ENCODE measurements around the gene RNASE11.
A peak's percentile ranks its signal among the peaks of the same experiment; 100 is the strongest.
"Not testable (repeated sequence)": the region's sequence is repeated elsewhere in the genome, so short reads cannot be mapped to it uniquely, and the experiment has no call there.

Gene RNASE11

DNA sequence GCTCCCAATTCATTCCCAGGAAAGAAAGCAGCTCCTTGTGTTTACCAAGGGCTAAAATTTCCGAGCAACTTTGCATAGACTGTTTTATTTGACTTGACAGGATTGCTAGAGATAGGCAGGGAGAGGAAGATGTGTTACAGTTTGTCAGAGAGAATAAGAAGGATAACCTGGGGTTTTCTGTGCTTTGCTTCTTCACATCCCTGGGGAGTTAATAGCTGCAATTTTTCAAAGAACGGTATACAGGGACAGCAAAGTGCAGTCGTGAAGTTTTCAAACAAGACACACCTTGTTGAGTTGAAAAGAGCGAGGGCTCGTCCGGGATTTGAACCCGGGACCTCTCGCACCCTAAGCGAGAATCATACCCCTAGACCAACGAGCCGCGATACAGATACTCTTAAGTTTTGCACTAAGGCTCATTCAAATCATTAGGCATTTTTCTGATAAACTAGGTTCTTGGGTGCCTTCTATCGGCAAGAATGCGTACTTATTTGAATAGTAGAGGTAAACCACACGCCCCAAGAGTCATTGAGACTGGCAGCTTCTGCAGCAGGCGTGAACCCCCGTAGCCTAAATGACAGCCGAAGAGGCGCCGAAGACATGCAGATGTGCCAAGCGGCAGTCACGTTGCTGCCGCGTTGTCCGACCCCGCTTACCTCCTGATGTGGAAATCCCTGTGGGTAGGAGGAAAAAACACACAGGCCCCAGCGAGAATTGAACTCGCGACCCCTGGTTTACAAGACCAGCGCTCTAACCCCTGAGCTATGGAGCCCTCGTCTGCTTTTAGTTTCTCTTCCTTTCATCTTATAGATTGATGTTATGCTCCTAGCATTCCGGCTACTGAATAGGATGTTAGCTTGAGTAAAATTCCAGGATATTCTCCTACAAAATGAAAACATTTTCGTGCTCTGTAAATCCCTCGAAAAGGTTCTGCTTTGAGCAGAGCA, 25.6 kb upstream of the RNASE11 start:
- peak; percentile 70 for DNase-seq

- no peak for DNase-seq
These were observed 24.6 kb upstream of the RNASE11 start for GRCh38 chr14:20612403-20612802.

DNA sequence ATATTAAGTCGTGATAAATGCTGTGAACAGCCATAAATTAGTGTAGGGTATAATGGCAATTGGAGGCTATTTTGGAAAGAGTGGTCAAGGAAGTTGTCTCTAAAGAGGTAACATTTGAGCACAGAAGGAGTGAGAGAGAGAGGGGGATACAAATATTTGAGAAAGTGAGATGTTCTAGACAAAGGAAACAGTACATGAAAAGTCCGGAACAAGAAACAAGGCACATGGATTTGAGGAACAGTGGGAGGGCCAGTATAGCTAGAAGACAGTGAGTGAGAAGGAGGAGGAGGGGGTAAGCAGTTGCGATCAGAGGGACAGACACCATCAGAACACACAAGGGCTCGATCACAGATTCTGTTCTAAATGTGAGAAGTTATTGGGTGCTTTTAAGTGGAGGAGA, 23.5 kb upstream of the RNASE11 start:
- DNase-seq = no peak

GRCh38 chr14:20610002-20610765, 22.4 kb upstream of the RNASE11 start:
- DNase-seq = peak; percentile 62

- peak; percentile 37 for DNase-seq
These were observed 21.6 kb upstream of the RNASE11 start for GRCh38 chr14:20609215-20610001.

GRCh38 chr14:20608383-20609110, 20.7 kb upstream of the RNASE11 start:
- no peak for DNase-seq

DNA sequence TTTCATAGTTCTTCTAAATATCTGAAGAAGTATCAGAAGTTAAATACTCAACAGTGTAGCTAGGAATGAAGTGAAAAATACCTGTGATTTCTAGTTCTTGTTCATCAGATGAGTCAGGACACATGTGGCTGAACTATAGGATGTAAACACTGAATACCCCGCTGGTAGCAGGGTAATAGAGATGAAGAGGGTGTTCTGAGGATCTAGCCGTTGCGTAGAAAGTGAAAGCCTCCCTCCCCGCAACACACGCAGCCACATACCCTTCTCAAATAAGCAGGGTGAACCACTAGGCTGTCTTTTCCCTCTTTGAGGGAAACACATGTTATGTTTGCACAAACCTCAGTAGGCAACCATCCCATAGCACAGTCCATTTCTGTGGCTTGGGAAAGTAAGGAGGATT, 19.8 kb upstream of the RNASE11 start:
- DNase-seq = no peak

GRCh38 chr14:20606902-20607242, 19.1 kb upstream of the RNASE11 start:
- no peak for DNase-seq

DNA sequence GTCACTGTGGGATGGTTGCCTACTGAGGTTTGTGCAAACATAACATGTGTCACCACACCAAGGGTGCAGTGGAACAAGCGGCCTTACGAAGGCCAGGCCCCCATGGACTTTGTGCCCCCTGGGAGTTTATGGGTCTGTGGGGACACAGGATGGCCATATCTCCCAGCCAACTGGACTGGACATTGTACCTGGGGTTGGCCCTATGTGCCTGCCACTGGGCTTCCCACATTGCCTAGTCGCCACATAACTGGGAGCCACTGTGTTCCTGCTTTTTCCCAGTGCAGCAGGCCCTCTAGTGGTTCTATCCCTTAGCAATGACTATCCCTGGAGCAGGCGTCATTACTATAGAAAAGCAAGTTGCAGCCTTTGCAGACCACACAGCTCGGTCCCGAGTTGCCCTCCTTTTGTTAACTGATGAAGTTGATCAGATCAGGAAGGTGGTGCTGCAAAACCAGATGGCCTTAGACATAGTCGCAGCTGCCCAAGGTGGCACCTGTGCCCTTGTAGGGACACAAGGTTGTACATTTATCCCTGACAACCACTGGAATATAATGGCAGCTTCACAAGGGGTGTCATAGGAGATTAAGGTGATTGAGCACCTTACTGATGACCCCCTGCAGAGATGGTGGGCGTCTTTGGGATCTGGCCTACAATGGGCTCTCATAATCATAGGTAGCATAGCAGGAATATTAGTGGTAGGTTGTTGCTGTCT, 18.5 kb upstream of the RNASE11 start:
- no peak for DNase-seq

- DNase-seq = no peak
These were observed 16.3 kb upstream of the RNASE11 start for GRCh38 chr14:20603813-20604690.

- no peak for DNase-seq
These were observed 14.8 kb upstream of the RNASE11 start for GRCh38 chr14:20602583-20602982.

DNA sequence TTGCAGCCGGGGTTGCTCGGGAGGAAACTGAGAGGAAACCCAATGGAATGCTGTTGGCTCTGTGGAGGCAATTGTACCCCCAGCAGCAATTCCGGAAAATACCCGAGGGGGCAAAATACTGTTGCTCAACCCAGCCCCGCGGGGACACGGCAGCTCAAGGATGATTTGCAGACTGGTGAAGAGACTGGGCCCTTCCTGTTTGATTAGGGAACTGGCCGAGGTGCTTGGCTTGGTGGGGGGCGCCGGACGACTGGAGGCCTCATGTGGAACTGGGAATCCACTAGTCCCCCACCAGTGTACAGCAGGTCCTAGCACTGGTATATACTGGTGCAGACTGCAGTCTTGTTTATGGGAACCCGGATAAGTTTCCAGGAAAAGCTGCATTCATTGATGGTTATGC, 13.7 kb upstream of the RNASE11 start:
- no peak for DNase-seq

GRCh38 chr14:20597108-20597507, 9.3 kb upstream of the RNASE11 start:
- no peak for DNase-seq

GRCh38 chr14:20595726-20596125, 7.9 kb upstream of the RNASE11 start:
- DNase-seq = not testable (repeated sequence)

DNA sequence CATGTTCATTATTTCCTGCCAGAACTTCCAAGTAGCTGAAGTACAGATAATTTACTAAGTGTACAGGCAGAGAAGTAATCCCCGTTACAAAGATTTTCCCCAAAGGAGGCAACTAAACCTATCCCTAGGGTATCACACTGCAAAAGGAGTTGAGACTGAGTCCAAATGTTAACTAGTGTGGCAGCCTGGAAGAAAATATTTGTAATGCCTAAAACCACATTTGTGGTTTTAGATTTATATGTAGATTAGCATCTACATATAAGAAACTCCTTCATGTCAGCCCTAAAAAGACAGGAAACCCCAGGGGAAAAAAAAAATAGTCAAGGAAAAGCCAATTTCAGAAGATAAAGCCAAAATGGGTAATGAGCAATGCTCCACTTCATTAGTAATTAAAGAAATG, 4.8 kb upstream of the RNASE11 start:
- DNase-seq = no peak

DNA sequence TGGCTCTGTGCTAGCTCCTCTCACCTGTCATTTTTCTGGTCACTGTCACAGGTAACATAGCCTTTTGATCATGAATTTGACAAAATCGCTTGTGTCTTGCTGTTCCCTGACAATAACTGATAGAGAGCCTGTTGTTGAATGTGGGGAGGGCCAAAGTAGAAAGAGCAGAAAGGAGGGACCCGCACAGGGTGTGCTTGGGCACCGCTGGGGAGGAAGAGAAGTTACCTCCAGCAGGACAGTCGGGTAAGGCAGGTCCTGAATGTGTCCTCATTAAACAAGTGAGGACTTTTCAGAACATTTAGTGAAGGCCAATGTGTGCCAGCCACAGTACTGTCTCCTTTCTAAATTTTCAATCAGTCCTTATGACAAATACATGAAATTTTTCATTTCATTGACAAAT, 3.4 kb upstream of the RNASE11 start, which contains the start of gene RNASE12:
Gene RNASE12, minus strand, starts transcription at position 142 of the 400 bp plus-strand sequence. CDS start 653 bp downstream, outside the sequence.
- DNase-seq = no peak

DNA sequence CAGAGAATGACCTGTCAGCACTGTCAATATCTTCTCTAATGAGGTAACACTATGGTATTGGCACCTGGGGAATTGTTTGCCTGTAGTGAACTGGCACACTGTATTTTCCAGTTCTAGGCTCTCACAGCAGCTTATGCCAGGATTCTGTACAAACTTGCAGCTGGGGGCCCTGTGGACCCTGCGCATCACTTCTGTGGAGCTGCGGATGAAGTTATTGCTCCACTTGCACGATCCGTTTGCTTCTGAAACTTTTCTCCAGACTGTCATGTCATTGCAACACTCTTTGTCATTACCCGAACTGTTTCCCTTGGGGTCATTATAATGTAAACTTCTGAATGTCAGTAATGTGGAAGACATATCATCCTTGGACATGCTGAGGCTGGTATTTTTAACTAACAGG, 3.9 kb downstream of the RNASE11 start:
- no peak for DNase-seq

GRCh38 chr14:20583142-20583541, 4.7 kb downstream of the RNASE11 start:
- no peak for DNase-seq

GRCh38 chr14:20580242-20580641, 7.6 kb downstream of the RNASE11 start:
- DNase-seq = no peak

GRCh38 chr14:20578784-20579502, 8.9 kb downstream of the RNASE11 start:
- no peak for DNase-seq

All from effector CD8-positive, alpha-beta T cell (primary cell).